Measurements from ENCODE around the gene CHST12.

- TF ChIP-seq EZH2phosphoT487 (IDR thresholded peaks at IDR 0.05; ENCODE audit: borderline replicate concordance, low read depth, low read length) (no peak), CTCF (conservative IDR thresholded peaks at IDR 0.05; ENCODE audit: low read length) (no peak)
Measured at GRCh38 chr7:2461268-2462026, 58.0 kb downstream of the CHST12 start.
